Colon (tissue), 2 donors: ENCODE measurements around the gene PTPRN2.
"Not testable (repeated sequence)": the region's sequence is repeated elsewhere in the genome, so short reads cannot be mapped to it uniquely, and the experiment has no call there.

Experiments used
- FAIRE-seq: peaks from 2 replicates; lab custom pipeline; 2012; peaks lifted over from hg19 to GRCh38; lab: Jason Lieb, UNC
- donor health status: control.
- donor health status: control.

PTPRN2 gene

DNA sequence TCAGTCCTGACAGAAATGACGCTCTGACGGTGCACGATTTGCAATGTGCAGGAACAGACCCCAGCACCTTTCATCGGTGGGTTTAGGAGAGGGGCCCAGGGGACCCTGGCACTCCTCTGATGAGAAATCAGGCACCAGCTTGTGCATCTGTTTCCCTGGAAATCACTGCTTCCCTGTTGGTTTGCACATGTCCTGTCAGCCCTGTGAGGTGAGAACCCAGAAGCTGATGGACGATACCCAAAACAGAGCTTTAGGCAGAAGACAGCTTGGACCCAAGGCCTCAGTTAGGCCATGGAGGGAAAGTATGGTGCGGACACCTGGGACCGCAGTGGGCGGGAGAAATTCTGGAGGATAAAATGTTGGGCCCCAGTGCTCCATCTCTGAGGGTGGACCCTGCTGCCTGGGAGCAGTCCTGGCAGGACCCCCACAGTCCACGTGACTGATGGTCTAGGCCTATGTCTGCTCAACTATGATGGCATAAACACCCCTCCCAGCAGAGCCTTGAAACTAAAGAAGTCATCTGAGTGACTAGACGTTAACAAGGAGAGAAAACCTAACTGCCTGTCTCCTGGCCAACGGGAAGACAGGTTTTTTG, 242.8 kb downstream of the PTPRN2 start:
- no peak for FAIRE-seq

DNA sequence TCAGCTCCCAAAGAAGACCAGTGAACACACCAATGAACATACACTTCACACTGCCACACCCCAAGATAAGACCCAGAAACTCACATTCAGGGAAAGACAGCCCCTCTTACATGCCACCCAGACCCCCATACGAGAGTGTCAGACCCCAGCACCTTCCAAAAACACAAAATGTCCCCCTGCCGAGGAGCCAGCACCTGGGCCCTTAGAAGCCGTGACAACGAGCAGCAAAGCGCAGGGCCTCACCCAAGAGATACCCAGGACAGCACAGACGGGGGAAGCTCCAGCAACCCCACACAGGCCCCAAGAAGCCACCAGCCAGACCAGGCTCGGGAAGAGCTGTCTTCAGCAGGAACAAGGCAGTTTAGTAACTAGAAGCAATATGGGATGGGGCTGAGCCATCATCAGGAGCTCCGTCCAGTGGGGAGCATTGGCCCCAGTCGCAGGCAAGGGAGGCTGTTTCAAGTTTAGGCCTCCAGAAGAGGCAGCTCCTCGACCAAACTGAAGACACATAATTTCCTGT, 243.6 kb downstream of the PTPRN2 start:
- FAIRE-seq, result no peak

DNA sequence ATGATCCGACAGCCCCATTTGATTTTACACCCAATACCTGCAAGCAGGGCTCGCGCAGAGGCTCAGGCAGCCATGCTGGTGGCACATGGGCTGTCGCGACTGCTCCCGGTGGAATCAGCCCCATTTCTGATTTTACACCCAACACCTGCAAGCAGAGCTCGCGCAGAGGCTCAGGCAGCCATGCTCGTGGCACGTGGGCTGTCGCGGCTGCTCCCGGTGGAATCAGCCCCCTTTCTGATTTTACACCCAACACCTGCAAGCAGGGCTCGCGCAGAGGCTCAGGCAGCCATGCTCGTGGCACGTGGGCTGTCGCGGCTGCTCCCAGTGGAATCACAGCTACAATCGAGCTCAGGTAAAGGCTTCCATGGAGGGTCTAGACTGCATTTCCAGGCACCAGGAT, 244.1 kb downstream of the PTPRN2 start:
- no peak for FAIRE-seq

DNA sequence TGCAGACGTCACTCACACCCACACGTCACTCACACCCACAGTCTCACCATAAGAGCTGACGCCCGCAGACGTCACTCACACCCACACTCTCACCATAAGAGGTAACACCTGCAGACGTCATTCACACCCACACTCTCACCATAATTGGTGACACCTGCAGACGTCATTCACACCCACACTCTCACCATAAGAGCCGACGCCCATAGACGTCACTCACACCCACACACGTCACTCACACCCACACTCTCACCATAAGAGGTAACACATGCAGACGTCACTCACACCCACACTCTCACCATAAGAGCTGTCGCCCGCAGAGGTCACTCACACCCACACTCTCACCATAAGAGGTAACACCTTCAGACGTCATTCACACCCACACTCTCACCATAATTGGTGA, 246.5 kb downstream of the PTPRN2 start:
- FAIRE-seq, result not testable (repeated sequence)

DNA sequence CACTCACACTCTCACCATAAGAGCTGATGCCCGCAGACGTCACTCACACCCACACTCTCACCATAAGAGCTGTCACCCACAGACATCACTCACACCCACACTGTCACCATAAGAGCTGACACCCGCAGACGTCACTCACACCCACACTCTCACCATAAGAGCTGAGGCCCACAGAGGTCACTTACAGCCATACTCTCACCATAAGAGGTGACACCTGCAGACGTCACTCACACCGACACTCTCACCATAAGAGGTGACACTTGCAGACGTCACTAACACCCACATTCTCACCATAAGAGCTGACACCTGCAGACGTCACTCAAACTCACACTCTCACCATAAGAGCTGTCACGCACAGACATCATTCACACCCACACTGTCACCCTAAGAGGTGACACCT, 250.7 kb downstream of the PTPRN2 start:
- not testable (repeated sequence) for FAIRE-seq

DNA sequence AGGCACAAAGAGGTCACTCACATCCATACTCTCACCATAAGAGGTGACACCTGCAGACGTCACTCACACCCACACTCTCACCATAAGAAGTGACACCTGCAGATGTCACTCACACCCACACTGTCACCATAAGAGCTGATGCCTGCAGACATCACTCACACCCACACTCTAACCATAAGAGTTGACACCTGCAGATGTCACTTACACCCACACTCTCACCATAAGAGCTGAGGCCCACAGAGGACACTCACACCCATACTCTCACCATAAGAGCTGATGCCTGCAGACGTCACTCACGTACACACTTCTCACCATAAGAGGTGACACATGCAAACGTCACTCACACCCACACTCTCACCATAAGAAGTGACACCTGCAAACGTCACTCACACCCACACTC, 255.1 kb downstream of the PTPRN2 start:
- FAIRE-seq, result not testable (repeated sequence)

DNA sequence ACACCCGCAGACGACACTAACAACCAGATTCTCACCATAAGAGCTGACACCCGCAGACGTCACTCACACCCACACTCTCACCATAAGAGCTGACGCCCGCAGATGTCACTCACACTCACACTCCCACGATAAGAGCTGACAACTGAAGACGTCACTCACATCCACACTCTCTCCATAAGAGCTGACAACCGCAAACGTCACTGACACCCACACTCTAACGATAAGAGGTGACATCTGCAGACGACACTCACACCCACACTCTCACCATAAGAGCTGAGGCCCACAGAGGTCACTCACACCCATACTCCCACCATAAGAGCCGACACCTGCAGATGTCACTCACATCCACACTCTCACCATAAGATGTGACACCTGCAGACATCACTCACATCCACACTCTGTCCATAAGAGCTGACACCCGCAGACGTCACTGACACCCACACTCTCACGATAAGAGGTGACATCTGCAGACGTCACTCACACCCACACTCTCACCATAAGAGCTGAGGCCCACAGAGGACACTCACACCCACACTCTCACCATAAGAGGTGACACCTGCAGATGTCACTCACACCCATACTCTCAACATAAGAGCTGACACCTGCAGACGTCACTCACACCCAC, 255.7 kb downstream of the PTPRN2 start:
- not testable (repeated sequence) for FAIRE-seq

DNA sequence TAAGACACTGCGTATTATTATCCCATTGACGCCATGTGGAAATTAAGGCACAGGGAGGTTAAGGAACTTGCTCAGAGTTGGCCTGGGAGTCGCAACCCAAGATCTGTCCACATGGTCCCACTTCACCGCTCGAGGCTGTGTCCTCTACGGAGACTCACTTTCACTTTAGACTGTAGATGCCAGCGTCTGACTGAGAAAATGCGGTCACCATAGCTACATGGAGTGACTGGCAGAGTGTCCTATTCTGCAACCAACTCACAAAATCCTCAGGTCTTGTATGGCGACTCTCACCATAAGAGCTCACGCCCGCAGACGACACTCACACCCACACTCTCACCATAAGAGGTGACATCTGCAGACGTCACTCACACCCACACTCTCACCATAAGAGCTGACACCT, 257.9 kb downstream of the PTPRN2 start:
- FAIRE-seq, result no peak

DNA sequence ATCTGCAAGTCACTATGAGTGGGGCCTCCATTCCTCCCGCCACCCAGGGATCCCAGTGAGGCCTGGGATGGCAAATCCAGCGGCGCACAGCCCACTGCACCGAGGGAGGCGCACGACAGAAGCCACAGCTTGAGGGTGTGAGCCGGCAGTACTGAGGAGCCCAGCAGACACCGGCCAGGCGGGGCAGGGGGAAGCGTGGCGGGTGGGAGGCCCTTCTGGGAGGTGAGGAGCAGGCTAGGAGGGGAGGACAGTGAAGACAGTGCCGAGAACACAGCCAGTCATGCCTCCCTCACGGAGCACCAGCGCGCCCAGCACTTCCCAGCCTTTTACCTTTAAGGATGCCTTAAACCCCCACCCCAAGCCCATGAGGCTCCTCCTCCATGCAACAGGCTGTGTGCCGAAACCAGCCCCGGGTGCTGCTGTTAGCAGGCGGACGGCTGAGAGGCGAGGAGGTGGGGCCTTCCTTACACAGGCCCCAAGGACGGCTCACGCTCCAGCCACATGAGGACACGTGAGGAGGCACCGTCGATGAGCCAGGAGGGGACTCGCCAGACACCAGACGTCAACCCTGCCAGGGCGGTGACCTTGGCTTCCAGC, 258.5 kb downstream of the PTPRN2 start:
- no peak for FAIRE-seq

DNA sequence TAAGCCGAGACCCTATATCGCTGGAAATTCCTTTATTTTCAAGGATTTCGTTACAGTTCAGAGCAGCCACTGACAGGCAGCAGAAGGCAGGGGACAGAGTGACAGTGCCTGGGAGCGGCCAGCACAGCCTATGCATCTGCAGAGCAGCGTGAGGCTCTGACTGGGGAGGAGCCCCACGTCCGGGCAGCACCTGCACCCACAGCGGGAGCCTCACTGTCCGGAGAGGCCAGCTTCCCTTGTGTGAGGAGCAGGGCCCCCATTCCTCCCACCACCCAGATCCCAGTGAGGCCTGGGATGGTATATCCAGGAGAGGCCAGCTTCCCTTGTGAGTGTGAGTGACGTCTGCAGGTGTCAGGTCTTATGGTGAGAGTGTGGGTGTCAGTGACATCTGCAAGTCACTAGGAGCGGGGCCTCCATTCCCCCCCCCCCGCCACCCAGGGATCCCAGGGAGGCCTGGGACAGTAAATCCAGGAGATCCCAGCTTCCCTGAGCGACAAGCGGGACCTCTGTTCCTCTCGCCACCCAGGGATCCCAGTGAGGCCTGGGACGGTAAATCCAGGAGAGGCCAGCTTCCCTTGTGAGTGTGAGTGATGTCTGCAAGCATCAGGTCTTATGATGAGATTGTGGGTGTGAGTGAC, 259.1 kb downstream of the PTPRN2 start:
- FAIRE-seq, result no peak

DNA sequence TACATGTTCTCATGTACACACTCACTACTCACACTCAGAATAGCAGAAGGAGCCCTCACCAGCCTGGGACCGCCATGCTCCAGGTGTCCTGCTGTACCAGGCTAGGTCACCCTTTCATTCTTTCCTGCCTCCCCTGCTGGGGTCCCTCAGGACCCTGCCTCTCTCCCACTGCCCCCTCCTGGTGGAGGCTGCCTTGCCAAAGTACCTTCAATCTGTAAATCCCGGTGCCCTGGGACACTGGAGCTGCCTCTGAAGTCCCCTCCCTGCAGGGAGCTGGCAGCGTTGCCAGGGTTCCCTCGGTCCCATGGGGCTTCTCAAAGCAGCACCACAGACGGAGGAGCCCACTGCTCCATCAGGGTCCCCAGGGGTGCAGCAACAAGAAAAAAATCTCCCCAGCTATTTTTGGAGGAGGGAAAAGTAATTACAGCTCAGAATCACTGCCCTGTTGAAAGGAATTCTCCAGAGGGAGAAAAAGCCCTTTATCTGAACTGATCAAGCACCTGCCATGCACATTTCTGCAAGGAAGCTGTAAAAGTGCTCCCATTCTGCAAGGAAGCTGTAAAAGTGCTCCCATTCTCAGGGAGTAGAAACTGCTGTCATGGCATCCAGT, 259.9 kb downstream of the PTPRN2 start:
- FAIRE-seq, result no peak

DNA sequence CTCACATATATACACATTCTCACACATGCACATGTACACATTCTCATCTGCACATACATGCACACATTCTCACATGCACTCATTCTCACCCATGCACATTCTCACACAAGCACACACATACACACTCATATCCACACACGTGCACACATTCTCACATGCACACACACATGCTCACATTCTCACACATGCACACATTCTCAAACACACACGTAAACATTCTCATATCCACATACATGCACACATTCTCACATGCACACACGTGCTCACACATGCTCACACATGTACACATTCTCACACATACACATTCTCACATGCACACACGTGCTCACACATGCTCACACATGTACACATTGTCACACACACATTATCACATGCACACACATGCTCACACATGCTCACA, 260.6 kb downstream of the PTPRN2 start:
- FAIRE-seq, result no peak

DNA sequence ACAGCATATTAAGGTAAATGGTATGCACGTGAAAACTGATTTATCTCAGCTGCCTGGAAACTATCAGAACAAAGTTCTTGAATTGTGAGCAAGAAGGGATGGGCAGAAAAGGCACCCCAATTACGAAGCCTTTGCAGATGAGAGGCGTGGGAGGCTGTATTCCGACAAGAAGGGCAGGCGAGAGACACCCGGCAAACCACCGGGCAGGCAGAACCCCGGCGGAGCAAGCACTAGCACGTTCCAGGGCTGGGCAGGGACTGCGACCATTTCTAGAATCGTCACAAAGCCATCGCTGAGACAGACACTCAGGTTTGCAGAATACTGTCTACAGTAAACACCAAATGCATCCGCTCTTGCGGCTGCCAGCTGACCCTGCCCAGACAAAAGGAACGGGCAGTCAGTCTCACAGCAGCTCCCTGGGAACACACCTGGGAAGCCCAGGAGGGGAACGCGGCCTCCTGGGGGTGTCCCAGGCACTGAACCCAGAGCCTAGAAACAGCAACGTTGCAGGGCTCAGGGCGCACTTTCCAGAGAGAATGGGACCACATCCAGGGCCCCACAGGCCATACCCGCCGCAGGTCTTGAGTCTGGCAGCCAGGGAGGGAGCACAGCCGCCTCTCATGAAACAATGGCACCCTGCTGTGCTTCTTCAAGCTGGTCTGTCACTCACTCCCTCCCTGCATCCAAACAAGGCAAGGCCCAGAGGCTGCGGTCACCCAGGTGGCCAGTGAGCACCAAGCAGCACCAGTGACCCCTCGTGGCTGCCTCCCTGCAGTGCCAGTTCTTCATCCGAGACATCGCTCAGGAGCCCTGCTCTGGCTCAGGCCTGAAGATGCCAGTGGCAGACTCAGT, 261.9 kb downstream of the PTPRN2 start:
- no peak for FAIRE-seq

DNA sequence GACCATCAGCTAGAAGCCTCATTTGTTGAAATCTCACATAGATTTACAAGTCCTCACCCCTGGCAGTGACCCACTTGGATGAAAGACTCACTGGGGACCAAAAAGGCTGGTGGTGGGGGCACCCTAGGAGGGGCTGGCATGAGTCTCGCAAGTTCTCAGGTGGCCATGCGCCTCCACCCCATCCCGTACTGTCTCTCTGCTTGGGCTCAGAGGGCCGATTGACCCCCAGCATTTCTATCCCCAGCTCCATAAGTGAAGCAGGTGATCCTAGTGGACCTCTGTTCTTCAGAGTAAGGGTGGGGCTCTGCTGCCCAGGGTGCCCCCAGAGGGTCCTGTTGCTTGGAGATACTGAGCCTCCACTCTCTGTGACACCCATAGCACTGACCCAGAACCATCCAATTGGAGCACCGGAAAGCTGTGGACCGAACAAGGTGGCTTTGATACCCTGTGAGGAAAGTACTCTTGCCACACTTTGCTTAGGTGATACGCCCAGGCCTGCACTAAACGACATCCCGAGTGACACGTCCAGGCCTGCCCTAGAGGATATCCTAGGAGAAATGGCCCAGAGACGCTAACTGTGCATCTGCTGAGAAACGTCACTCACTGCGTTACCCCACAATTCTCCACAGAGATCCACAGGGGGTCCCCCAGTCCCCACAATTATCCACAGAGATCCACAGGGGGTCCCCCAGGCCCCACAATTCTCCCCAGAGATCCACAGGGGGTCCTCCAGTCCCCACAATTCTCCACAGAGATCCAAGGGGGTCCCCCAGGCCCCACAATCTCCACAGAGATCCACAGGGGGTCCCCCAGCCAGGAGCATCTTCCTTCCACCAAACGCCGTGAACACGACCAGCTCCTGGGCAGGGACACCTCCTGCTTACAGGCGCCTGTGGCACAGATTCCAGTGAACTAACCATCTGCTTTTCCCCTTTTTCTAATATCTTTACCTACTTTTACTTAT, 262.9 kb downstream of the PTPRN2 start:
- no peak for FAIRE-seq

DNA sequence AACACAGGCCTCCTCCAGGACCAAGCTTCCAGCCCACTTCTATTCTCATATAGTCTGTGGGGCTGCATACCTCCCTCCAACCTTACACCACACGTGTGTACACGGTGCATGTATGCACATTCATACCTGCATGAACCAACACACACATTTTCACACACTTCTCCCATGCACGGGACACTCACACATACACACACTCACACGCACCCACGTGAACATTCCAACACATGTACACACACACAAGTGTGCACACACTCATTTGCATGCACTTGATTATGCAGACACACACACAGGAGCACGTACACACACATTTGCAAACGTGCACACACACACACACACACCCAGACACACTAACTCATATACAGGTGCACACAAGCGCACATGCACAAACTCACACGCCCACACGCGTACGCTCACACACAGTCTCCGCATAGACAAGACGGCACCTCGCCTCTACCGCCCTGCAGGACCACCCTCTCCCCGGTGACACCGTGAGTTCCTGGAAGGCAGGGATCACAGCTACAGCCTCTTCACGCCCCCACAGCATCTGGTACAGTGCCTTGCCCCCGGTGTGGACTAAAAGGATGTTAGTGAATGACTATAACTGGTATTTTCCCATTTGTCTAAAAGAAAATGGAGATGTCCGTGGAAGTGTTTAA, 263.8 kb downstream of the PTPRN2 start:
- no peak for FAIRE-seq

DNA sequence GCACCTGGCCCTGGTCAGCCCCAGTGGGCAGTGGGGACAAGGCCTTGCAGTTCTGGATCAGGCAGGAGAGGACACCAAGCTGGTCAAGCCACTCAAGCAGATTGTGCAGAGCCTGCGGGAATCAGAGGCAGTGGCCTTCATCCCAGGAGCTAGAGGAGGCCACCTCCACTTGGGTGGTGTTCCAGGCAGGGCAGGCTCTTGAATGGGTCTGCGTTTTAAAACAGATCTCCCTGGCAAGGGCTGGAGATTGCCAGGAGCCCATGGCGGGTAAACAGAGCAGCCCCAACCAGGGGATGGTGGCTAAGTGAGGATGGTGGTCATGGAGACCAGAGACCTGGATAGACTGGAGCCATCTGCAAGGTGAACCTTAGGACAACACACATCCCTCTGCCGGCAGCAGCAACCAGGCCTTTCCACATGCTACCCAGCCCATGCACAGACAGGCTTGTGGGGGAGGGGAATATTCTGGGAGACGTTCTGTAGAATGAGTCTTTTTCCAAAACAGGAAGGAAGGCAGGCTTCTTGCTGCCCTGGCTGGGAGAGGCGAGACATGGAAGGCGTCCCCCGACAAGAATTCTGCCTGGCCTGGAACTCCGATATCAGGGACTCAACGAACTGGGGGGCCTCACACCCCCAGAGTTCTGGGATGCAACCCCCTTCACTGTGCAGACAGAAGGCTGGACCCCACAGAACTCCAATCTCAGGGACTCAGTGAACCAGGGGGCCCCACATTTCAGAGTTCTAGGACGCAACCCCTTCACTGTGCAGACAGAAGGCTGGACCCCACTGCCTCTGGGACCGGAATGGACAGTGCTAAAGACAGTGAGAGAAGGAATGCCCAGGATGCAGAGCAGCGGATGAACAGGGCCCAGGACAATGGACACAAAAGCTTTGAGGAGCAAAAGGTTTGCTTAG, 264.8 kb downstream of the PTPRN2 start:
- FAIRE-seq, result no peak

DNA sequence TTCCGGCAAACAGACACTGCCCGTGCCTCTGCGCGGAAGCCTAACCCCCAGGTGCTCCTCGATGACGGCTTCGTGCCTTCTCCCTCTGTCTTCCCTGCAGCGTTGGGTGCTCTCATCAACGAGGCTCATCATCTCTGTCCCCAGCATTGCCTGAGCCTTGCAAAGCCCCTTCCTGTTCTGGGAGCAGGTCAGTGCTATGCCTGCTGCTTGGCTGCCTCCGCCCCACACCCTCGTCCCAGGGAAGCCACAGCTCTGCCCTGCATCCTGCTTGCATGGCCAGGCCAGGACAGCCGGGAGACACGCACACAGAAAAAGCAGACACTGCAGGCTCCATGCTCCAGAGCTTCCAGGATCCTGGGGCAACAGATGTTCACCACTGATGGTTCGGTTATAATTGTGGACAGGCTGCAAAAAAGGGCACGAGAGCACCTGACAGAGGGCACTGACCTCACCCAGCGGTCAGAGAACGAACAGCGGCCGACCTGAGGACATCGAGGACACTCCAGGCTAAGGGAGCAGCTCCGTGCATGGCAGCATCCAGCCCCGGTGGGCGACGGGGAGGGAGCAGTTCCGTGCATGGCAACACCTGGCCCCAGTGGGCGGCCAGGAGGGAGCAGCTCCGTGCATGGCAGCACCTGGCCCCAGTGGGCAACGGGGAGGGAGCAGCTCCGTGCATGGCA, 265.5 kb downstream of the PTPRN2 start:
- no peak for FAIRE-seq

DNA sequence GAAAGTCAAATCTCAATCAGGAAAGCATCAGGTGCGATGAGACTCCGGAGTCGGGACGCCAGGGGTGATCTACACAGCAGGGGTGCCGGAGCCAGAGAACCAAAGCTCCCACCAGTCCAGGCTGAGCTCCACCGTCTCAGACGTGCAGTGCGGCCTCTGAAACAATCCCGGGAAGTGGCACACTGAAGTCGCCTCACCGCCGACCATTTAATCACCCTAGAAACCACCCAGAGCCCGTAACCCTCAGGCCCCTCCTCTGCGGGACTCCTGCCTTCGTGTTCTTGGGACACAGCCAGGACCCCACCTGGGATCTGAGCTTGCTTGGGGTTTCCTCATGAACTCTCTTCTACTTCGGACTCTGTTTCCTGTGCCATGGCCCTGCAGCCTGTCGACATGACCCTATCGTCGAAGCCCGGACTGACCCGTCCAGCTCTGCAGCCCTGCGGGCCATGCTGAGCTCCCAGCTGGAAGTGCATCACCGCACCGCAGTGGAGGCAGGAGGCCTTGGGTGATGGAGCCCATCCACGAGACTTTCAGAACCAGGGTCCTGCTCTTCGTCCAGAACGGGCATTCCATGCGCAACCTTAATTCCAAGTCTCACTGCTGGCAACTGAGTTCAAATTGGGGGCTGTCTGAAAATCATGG, 266.4 kb downstream of the PTPRN2 start:
- FAIRE-seq, result no peak
